H54 (cell line): Measurements from ENCODE around the gene GNB5.
"Not testable (repeated sequence)": the region's sequence is repeated elsewhere in the genome, so short reads cannot be mapped to it uniquely, and the experiment has no call there.

Source experiments
- DNase-seq: peaks from one replicate; pipeline ENCODE4 v3.0.0; 2011; ENCODE audit warnings: low spot score, mixed read lengths; ENCODE audit not compliant: insufficient read length
- FAIRE-seq: peaks from 3 replicates; lab custom pipeline; 2011; peaks lifted over from hg19 to GRCh38; lab: Jason Lieb, UNC
- POLR2A ChIP-seq: IDR thresholded peaks from 2 replicates; pipeline ENCODE4 v1.6.1; 2011; ENCODE audit warnings: low read depth, mild to moderate bottlenecking, low read length

The GNB5 gene

DNA sequence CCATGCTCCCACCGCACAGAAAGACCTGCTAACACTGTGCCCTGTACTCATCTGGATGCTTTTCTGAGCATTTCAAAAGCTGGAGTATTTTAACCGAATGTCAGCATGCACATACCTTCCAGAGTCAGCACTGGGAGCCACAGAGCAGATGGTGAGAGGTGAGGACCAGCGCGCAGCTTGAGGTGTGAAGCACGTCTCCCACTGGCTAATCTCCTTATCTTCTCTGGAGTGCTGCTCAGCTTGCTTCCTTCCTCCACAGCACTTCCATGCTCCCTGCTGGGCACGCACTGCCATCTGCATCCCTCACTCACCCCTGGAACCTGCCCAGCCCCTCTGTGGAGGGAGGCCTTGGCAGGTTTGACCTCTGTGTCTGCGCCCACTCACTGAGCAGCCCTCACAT lies at the start of gene GNB5:
GNB5 (minus strand) TSS at position 186 of the 400 bp plus-strand sequence. CDS start 6,716 bp downstream, outside the sequence.
- no peak for TF ChIP-seq POLR2A
- no peak for DNase-seq
- no peak for FAIRE-seq

GRCh38 chr15:52240166-52240565 lies 49.0 kb upstream of the GNB5 start:
- DNase-seq = no peak

GRCh38 chr15:52238989-52239525 lies 47.9 kb upstream of the GNB5 start:
- FAIRE-seq, DNase-seq: not testable (repeated sequence)

More at GRCh38 chr15:52240166-52240565, 49.0 kb upstream of the GNB5 start:
- TF ChIP-seq POLR2A = no peak
- FAIRE-seq = no peak

GRCh38 chr15:52238149-52238548 lies 47.0 kb upstream of the GNB5 start:
- DNase-seq = no peak
- no peak for TF ChIP-seq POLR2A
- FAIRE-seq = no peak

DNA sequence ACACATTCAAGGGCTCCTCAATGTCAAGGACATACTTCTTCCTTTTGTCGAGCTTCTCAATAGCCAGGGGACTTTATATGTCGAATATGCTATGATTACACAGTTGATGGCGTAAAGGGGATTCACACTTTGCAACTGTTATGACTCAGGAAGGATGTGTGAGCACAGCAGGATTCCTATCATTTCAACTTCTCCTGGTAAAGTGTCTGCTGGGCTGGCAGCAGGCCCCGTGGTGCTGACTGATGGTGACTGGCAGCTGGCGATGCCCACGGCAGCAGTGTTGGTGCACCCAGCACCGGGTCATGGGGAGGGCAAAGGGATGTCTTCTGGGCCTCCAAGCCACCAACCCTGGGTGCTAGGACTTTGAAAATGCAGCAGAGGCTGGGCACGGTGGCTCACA lies 44.8 kb upstream of the GNB5 start:
- DNase-seq (no peak), FAIRE-seq (no peak)
- TF ChIP-seq POLR2A = no peak

DNA sequence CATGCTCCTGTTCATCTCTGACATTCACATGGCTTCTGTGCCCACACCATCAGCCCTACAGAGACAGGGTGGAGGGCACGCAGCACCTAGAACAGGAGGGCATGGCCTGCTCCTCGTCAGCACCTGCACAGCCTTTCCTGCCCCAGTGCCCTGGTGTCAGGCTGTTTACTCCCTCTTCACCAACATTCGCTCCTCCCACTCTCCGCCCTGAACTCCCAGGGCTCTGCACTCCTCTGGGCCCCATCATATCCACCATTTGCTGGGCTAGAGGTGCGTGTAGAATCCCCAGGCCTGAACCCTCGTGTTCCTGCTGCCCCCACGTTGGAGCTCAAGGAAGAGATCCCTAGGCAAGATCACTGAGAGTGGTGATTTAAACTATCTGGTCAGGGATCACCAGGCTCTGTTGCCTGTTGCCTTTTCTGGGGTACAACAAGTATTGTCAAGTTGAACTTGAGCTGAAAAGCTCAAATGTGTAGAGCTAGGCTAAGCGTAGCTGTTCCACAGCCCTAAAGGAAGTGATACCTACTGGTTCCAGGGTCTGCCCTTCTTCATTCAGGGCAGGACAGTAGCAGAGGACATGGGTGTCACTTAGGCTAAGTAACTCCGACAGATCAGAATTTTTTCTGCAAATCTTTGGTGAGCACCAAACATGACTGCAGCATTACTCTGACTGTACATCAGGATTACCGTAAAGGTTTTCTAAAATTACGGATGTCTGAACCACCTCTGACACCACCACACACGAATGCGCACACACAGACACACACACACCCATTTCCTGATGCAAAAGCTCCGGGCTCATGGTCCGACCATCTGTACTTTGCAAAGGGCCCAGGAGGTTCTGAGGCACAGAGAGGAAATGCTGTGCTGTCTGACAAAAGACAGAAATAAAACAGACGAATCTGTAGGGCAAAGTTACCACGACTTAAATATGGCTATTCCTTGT lies 43.7 kb upstream of the GNB5 start:
- FAIRE-seq = no peak
- no peak for DNase-seq
- TF ChIP-seq POLR2A = no peak

DNA sequence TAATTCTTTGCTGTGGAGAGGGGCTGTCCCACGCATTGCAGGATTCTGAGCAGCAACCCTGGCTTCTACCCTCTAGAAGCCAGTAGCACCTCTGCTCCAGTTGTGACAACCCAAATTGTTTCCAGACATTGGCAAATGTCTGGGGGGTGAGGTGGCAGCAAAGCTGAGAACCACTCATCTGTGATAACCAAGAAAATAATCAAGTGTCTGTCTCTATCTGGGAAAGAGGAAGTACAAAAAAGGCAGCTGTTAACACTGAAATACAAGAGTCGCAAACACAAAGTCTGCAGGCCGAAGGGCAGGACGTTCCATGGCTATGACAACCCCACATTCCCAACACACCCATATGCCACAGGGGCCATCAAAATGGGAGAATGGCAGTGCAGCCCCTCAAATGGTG lies 42.2 kb upstream of the GNB5 start:
- no peak for FAIRE-seq
- no peak for DNase-seq

GRCh38 chr15:52232327-52232726 lies 41.1 kb upstream of the GNB5 start:
- FAIRE-seq = no peak
- no peak for DNase-seq
- TF ChIP-seq POLR2A = no peak

More for the DNA sequence above, 42.2 kb upstream of the GNB5 start:
- no peak for TF ChIP-seq POLR2A

- no peak for FAIRE-seq
- DNase-seq = no peak
Measured at GRCh38 chr15:52230073-52230472, 38.9 kb upstream of the GNB5 start.

GRCh38 chr15:52228921-52229320 lies 37.7 kb upstream of the GNB5 start:
- peak; percentile 15 for DNase-seq
- no peak for FAIRE-seq
- no peak for TF ChIP-seq POLR2A

More at GRCh38 chr15:52230073-52230472, 38.9 kb upstream of the GNB5 start:
- TF ChIP-seq POLR2A = no peak

DNA sequence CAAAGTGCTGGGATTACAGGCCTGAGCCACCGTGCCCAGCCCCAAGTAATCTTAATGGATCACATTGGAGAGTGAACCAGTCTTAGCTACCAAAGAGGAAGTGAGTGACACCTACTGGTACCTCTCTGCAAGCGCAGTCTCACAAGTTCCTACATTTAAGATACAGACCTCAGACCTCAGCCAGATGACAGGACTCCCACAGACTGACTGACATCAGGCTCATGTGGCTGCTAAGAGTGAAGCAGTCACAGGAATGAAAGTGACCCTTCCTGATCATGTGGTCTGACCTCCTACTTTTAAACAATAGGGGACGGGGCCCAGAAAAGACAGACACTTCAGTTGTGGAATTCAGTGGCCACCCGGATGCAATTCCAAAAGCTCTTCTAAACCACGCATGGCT lies 36.3 kb upstream of the GNB5 start:
- DNase-seq (peak; percentile 35), FAIRE-seq (no peak)
- TF ChIP-seq POLR2A = no peak

- TF ChIP-seq POLR2A = no peak
- FAIRE-seq (no peak), DNase-seq (no peak)
Measured at GRCh38 chr15:52225230-52225629, 34.0 kb upstream of the GNB5 start.

- no peak for FAIRE-seq
Measured at GRCh38 chr15:52224211-52224610, 33.0 kb upstream of the GNB5 start.

DNA sequence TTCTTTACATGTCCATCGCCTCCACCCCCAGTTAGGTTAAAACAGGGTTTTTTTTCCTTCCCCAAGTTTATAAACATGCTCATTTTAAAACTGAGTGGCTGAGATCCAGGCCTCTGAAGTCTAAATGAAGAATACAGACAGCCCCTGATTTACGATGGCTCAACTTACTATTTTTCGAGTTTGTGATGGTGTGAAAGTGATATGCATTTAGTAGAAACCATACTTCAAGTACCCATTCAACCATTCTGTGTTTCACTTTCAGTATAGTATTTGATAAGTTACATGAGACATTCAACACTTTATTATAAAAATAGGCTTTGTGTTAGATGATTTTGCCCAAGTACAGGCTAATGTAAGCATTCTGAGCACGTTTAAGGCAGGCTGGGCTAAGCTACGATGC lies 30.5 kb upstream of the GNB5 start:
- FAIRE-seq (no peak), DNase-seq (no peak)
- no peak for TF ChIP-seq POLR2A

More at GRCh38 chr15:52224211-52224610, 33.0 kb upstream of the GNB5 start:
- TF ChIP-seq POLR2A = no peak
- no peak for DNase-seq
